Activated CD8-positive, alpha-beta T cell treated with anti-CD3 and anti-CD28 coated beads, Interleukin-2, amount 10 ng/mL, durations not matched to agents 7 days and 5 days (primary cell): ENCODE results near the gene GPX4. TPM values are rescaled to one million over a fixed set of nuclear protein-coding genes. Genes with fewer than 3 reads are reported as not detected.

Source experiments
- ATAC-seq: fragments of 150-1000 bp; cut with Tn5 transposase; one replicate; pipeline ENCODE4 v1.10.0; 2021; ENCODE audit warnings: moderate library complexity
- CTCF ChIA-PET: fragments of 350-600 bp; sonication (Branson Sonifier 250); formaldehyde crosslinking; loops from one replicate; lab custom pipeline; 2021; ENCODE audit warnings: antibody characterized with exemption; lab: Charles Lee
- POLR2A ChIA-PET: fragments of 350-600 bp; sonication (Branson Sonifier 250); formaldehyde crosslinking; loops from one replicate; lab custom pipeline; 2021; ENCODE audit warnings: antibody characterized with exemption; lab: Charles Lee
- DNase-seq: peaks from one replicate; pipeline ENCODE4 v3.0.0-alpha.2; 2020
- H3K27ac Mint-ChIP-seq: one replicate; pipeline ENCODE4 v1.8.0; 2021; ENCODE audit warnings: mild to moderate bottlenecking, mixed read lengths
- H3K27me3 Mint-ChIP-seq: one replicate; pipeline ENCODE4 v1.8.0; 2021; ENCODE audit warnings: low read depth, mixed read lengths
- H3K36me3 Mint-ChIP-seq: one replicate; pipeline ENCODE4 v1.8.0; 2021; ENCODE audit warnings: low read depth, mixed read lengths
- H3K4me1 Mint-ChIP-seq: one replicate; pipeline ENCODE4 v1.8.0; 2021; ENCODE audit warnings: low read depth, mixed read lengths
- H3K4me3 Mint-ChIP-seq: one replicate; pipeline ENCODE4 v1.8.0; 2021; ENCODE audit warnings: mild to moderate bottlenecking, mixed read lengths
- H3K9me3 Mint-ChIP-seq: one replicate; pipeline ENCODE4 v1.8.0; 2022; ENCODE audit warnings: mixed read lengths; ENCODE audit not compliant: insufficient read depth
- total RNA-seq, 2 experiments: library from RNA; stranded (reverse); gene quantifications; one replicate each; pipeline ENCODE4 v1.2.3, GENCODE V29; 2021

Gene GPX4
- total RNA-seq, 2 experiments from 2014 or later: 174 to 177 TPM

- H3K36me3 Mint-ChIP-seq: peaks cover 80% of the 10 kb centered on the region
- peaks cover 62% of the 10 kb centered on the region for H3K4me1 Mint-ChIP-seq
- H3K27me3 Mint-ChIP-seq: no peaks in the 10 kb centered on the region
- H3K27ac Mint-ChIP-seq: peak overlapping the region; percentile 93
- ChIA-PET CTCF (interaction anchor here (0.7 to 3.0 kb wide), 6 partner anchors 11 to 96 kb away, joined by 3 to 16 read pairs (median 4); partner anchors contain the start of genes ARHGAP45 and WDR18), POLR2A (interaction anchor here (0.7 to 9.3 kb wide), 8 partner anchors 8 to 189 kb away, joined by 3 to 113 read pairs (median 4); partner anchors contain the start of gene ARHGAP45)
- DNase-seq (peak; percentile 90), ATAC-seq (no peak)
- H3K9me3 Mint-ChIP-seq: no peaks in the 10 kb centered on the region
- peak overlapping the region; percentile 85 for H3K4me3 Mint-ChIP-seq
These were observed 24.2 kb upstream of the GPX4 start for GRCh38 chr19:1079566-1080111.

- H3K27me3 Mint-ChIP-seq: no peaks in the 10 kb centered on the region
- POLR2A ChIA-PET: interaction anchor here (0.8 to 9.3 kb wide), 6 partner anchors 8 to 96 kb away, joined by 3 to 113 read pairs (median 6); partner anchors contain the start of gene ARHGAP45
- peak overlapping the region; percentile 25 for H3K4me3 Mint-ChIP-seq
- peaks cover 66% of the 10 kb centered on the region for H3K4me1 Mint-ChIP-seq
- CTCF ChIA-PET: interaction anchor here (0.7 to 3.0 kb wide), 7 partner anchors 10 to 97 kb away, joined by 3 to 16 read pairs (median 3); partner anchors contain the start of genes ARHGAP45 and WDR18
- H3K9me3 Mint-ChIP-seq: no peaks in the 10 kb centered on the region
- DNase-seq (no peak), ATAC-seq (no peak)
- peak overlapping the region; percentile 67 for H3K27ac Mint-ChIP-seq
- peaks cover 84% of the 10 kb centered on the region for H3K36me3 Mint-ChIP-seq
These were observed 23.2 kb upstream of the GPX4 start for GRCh38 chr19:1080360-1081161.

GRCh38 chr19:1081301-1082164 is 22.3 kb upstream of the GPX4 start:
- ATAC-seq (no peak), DNase-seq (no peak)
- ChIA-PET POLR2A (interaction anchor here (0.8 to 9.3 kb wide), 5 partner anchors 7 to 188 kb away, joined by 3 to 113 read pairs (median 6); partner anchors contain the start of genes ARHGAP45 and CIRBP), CTCF (interaction anchor here (1.2 to 1.6 kb wide), 3 partner anchors 9 to 54 kb away, joined by 3 to 6 read pairs (median 4); no protein-coding TSS in a partner anchor)
- Mint-ChIP-seq H3K36me3 (peaks cover 81% of the 10 kb centered on the region), H3K4me3 (no peak overlapping the region), H3K9me3 (no peaks in the 10 kb centered on the region), H3K27me3 (no peaks in the 10 kb centered on the region), H3K4me1 (peaks cover 65% of the 10 kb centered on the region), H3K27ac (peak overlapping the region; percentile 78)

- CTCF ChIA-PET: interaction anchor here (1.5 to 1.6 kb wide), 2 partner anchors 8 to 18 kb away, joined by 4 to 6 read pairs; no protein-coding TSS in a partner anchor
- POLR2A ChIA-PET: interaction anchor here (0.6 to 9.3 kb wide), 6 partner anchors 6 to 187 kb away, joined by 3 to 113 read pairs (median 4); partner anchors contain the start of genes ARHGAP45 and CIRBP
- DNase-seq (peak; percentile 93), ATAC-seq (peak; percentile 73)
- Mint-ChIP-seq H3K4me3 (no peak overlapping the region), H3K27ac (peak overlapping the region; percentile 78), H3K9me3 (no peaks in the 10 kb centered on the region), H3K27me3 (no peaks in the 10 kb centered on the region), H3K36me3 (peaks cover 74% of the 10 kb centered on the region), H3K4me1 (peaks cover 66% of the 10 kb centered on the region)
These were observed 21.4 kb upstream of the GPX4 start for GRCh38 chr19:1082165-1082927.

GRCh38 chr19:1082928-1083816 is 20.6 kb upstream of the GPX4 start:
- no peak for DNase-seq
- no peak for ATAC-seq
- H3K27me3 Mint-ChIP-seq: no peaks in the 10 kb centered on the region
- peaks cover 70% of the 10 kb centered on the region for H3K4me1 Mint-ChIP-seq
- no peak overlapping the region for H3K27ac Mint-ChIP-seq
- peaks cover 73% of the 10 kb centered on the region for H3K36me3 Mint-ChIP-seq
- POLR2A ChIA-PET: interaction anchor here (0.6 to 9.3 kb wide), 4 partner anchors 7 to 17 kb away, joined by 3 to 113 read pairs (median 6); partner anchors contain the start of gene ARHGAP45
- no peak overlapping the region for H3K4me3 Mint-ChIP-seq
- CTCF ChIA-PET: interaction anchor here (1.5 to 1.6 kb wide), 2 partner anchors 8 to 18 kb away, joined by 4 to 6 read pairs; no protein-coding TSS in a partner anchor
- H3K9me3 Mint-ChIP-seq: no peaks in the 10 kb centered on the region

- ChIA-PET POLR2A (interaction anchor here (0.8 to 7.4 kb wide), 8 partner anchors 6 to 117 kb away, joined by 3 to 103 read pairs (median 4); partner anchors contain the start of gene WDR18), CTCF (no interaction called here)
- ATAC-seq: no peak
- Mint-ChIP-seq H3K36me3 (peaks cover 67% of the 10 kb centered on the region), H3K4me3 (no peak overlapping the region), H3K4me1 (peaks cover 81% of the 10 kb centered on the region), H3K27me3 (no peaks in the 10 kb centered on the region), H3K27ac (peak overlapping the region; percentile 70), H3K9me3 (no peaks in the 10 kb centered on the region)
- DNase-seq: no peak
These were observed 19.5 kb upstream of the GPX4 start for GRCh38 chr19:1084024-1084868.

- H3K9me3 Mint-ChIP-seq: no peaks in the 10 kb centered on the region
- H3K4me3 Mint-ChIP-seq: no peak overlapping the region
- H3K4me1 Mint-ChIP-seq: peaks cover 81% of the 10 kb centered on the region
- no peaks in the 10 kb centered on the region for H3K27me3 Mint-ChIP-seq
- H3K36me3 Mint-ChIP-seq: peaks cover 58% of the 10 kb centered on the region
- ChIA-PET POLR2A (interaction anchor here (0.8 to 7.4 kb wide), 9 partner anchors 7 to 116 kb away, joined by 3 to 103 read pairs (median 4); partner anchors contain the start of genes POLR2E and WDR18), CTCF (interaction anchor here (3.7 kb wide), 1 partner anchor 18 kb away, joined by 17 read pairs; the partner anchor contains the start of gene ARHGAP45)
- peak overlapping the region; percentile 77 for H3K27ac Mint-ChIP-seq
- ATAC-seq (no peak), DNase-seq (no peak)
These were observed 18.6 kb upstream of the GPX4 start for GRCh38 chr19:1085053-1085658.

- Mint-ChIP-seq H3K4me3 (peak overlapping the region; percentile 10), H3K4me1 (peaks cover 78% of the 10 kb centered on the region), H3K9me3 (no peaks in the 10 kb centered on the region), H3K27ac (peak overlapping the region; percentile 77), H3K36me3 (peaks cover 55% of the 10 kb centered on the region), H3K27me3 (no peaks in the 10 kb centered on the region)
- DNase-seq (no peak), ATAC-seq (no peak)
- ChIA-PET POLR2A (interaction anchor here (0.8 to 7.4 kb wide), 13 partner anchors 8 to 126 kb away, joined by 3 to 103 read pairs (median 4); partner anchors contain the start of genes ARHGAP45, POLR2E, RNU6-2 and WDR18), CTCF (interaction anchor here (1.2 to 3.7 kb wide), 5 partner anchors 9 to 28 kb away, joined by 3 to 17 read pairs (median 5); partner anchors contain the start of gene ARHGAP45)
These were observed 17.9 kb upstream of the GPX4 start for GRCh38 chr19:1085676-1086442.
